ENCODE measurements around the gene GDPD4. TPM values are rescaled to one million over a fixed set of nuclear protein-coding genes. Genes with fewer than 3 reads are reported as not detected.

Gene GDPD4
- total RNA-seq, 2 donors from 2014 or later, result not detected

DNA sequence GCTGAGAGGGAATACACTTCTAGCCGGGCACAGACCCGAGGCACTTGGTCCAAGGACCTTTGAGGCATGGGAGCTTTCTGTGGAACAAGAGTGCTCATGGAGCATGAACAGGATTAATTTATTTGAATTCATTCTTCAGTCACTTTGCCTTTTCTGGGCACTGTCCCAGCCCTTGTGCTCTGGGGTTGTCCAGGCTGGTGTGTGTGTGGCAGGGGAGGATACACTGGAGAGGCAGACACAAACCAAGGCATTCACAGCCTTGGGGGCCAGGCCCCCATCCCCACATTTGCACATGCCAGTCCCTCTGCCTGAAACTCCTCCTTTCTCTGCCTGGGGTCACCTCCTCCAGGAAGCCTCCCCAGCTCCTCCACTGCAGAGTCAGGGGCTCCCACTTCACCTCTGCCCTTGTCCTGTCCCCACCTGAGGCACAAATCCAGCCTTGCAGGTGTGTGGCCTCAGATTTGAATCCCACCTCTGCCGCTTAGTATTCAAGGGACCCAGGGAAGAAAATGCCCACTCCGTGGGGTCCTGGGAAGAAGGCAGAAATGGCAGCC lies 118.0 kb downstream of the GDPD4 start:
- DNase-seq (ENCODE audit: low spot score) (no peak), ATAC-seq (no peak)
- H3K27ac Mint-ChIP-seq, result no peak overlapping the region
- H3K27me3 Mint-ChIP-seq, result no peaks in the 10 kb centered on the region
- no peaks in the 10 kb centered on the region for H3K9me3 Mint-ChIP-seq
- peaks cover 0 to 6% of the 10 kb centered on the region in 2 donors for H3K4me1 Mint-ChIP-seq (ENCODE audit: low read depth in 2 of 2)
- H3K4me3 Mint-ChIP-seq, result no peak overlapping the region
- no peaks in the 10 kb centered on the region for H3K36me3 Mint-ChIP-seq

DNA sequence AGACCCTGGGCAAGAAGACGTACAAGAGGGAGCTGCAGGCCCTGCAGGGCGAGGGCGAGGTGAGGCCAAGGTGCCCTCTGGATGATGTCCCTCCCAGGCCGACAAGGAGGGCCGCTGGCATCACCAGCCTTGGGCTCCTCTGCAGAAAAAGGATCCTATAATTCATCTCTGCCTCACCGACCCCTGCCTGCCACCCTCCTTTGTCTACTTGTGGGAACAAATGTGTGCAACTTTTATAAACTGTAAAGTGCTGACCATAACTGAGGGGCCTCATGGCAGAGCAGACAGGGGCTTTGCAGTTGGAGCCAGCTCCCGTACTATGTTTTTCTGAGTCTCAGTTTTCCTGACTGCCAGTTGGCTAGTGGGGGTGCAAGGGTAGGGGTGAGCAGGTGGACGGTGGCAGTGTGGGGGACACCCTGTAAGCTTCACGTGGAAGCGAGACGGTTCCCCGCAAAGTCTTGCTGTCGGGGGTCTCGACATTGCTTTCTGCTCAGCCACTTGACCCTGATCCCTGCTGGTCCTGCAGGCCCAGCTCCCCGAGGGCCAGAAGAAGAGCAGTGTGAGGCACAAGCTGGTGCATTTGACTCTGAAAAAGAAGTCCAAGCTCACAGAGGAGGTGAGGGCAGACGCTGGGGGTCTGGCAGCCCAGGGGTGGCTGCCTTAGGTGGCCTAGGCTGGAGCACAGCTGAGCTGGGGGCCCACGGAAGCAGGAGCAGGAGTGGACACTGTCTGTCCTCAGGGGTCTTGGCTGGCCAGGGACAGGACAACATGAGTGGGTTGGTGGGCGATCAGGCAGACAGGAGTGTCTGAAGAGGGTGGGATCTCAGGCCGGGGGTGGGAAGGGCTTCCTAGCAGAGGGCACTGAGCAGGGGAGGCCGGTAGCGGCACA lies 118.7 kb downstream of the GDPD4 start:
- Mint-ChIP-seq H3K36me3 (no peaks in the 10 kb centered on the region), H3K27ac (no peak overlapping the region), H3K27me3 (no peaks in the 10 kb centered on the region), H3K4me1 (ENCODE audit: low read depth in 2 of 2) (peaks cover 0 to 6% of the 10 kb centered on the region in 2 donors), H3K9me3 (no peaks in the 10 kb centered on the region), H3K4me3 (no peak overlapping the region)
- ATAC-seq, result no peak
- DNase-seq (ENCODE audit: low spot score), result no peak

DNA sequence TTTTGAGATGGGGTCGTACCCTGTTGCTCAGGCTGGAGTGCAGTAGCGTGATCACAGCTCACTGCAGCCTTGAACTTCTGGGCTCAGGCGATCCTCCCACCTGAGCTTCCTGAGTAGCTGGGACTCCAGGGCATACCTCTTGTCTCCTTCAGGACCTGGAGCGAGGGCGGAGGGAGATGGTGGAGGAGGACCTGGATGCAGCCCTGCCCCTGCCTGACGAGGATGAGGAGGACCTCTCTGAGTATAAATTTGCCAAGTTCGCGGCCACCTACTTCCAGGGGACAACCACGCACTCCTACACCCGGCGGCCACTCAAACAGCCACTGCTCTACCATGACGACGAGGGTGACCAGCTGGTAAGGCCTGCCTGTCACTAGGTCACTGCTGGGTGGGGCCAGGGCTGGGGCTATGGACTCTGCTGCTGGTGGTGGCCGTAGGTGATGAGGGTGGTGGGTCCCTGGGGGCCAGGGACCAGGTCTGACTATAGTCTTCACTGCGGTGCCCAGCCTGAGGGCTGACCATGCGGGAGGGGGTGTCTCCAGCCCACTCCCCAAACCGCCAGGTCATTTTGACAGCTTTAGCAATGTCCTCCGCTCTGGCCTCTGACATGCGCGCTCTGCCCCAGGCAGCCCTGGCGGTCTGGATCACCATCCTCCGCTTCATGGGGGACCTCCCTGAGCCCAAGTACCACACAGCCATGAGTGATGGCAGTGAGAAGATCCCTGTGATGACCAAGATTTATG lies 119.5 kb downstream of the GDPD4 start:
- Mint-ChIP-seq H3K4me1 (ENCODE audit: low read depth in 2 of 2) (peaks cover 0 to 4% of the 10 kb centered on the region in 2 donors), H3K4me3 (no peak overlapping the region), H3K9me3 (no peaks in the 10 kb centered on the region), H3K27me3 (no peaks in the 10 kb centered on the region), H3K36me3 (no peaks in the 10 kb centered on the region), H3K27ac (no peak overlapping the region)
- DNase-seq (ENCODE audit: low spot score), result no peak
- no peak for ATAC-seq

DNA sequence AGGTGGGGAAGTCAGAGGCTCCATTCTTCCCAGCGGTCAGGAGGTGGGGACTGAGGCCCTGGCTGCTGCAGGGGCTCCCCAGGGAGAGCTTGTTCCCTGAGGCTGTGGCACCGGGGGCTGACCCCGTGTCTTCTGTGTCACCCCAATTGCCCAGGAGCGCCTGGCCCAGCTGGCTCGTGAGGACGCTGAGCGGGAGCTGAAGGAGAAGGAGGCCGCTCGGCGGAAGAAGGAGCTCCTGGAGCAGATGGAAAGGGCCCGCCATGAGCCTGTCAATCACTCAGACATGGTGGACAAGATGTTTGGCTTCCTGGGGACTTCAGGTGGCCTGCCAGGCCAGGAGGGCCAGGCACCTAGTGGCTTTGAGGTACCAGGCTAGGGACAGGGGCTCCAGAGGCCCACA lies 120.3 kb downstream of the GDPD4 start:
- H3K36me3 Mint-ChIP-seq, result no peaks in the 10 kb centered on the region
- ATAC-seq (no peak), DNase-seq (ENCODE audit: low spot score) (no peak)
- H3K27ac Mint-ChIP-seq, result no peak overlapping the region
- H3K9me3 Mint-ChIP-seq, result no peaks in the 10 kb centered on the region
- no peak overlapping the region for H3K4me3 Mint-ChIP-seq
- H3K27me3 Mint-ChIP-seq, result no peaks in the 10 kb centered on the region
- H3K4me1 Mint-ChIP-seq (ENCODE audit: low read depth in 2 of 2), result no peaks in the 10 kb centered on the region

DNA sequence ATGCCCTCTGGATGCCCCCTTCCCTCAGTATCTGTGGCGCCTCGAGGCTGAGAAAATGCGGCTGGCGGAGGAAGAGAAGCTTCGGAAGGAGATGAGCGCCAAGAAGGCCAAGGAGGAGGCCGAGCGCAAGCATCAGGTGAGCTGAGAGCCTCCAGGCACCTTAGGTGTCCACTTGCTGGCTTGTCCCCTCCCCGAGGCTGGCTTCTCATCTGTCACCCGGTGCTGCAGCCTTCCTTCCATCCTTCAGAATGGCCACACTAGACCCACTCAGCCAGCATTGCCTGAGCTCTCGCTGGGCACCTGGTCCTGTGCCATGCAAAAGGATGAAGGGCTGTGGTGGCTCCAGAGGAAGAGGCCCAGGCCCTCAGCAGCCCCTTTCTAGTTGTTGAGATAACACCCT lies 121.1 kb downstream of the GDPD4 start:
- no peaks in the 10 kb centered on the region for H3K36me3 Mint-ChIP-seq
- H3K4me3 Mint-ChIP-seq, result no peak overlapping the region
- H3K27ac Mint-ChIP-seq, result no peak overlapping the region
- DNase-seq (ENCODE audit: low spot score) (no peak), ATAC-seq (no peak)
- H3K27me3 Mint-ChIP-seq, result no peaks in the 10 kb centered on the region
- H3K4me1 Mint-ChIP-seq (ENCODE audit: low read depth in 2 of 2), result no peaks in the 10 kb centered on the region
- no peaks in the 10 kb centered on the region for H3K9me3 Mint-ChIP-seq

DNA sequence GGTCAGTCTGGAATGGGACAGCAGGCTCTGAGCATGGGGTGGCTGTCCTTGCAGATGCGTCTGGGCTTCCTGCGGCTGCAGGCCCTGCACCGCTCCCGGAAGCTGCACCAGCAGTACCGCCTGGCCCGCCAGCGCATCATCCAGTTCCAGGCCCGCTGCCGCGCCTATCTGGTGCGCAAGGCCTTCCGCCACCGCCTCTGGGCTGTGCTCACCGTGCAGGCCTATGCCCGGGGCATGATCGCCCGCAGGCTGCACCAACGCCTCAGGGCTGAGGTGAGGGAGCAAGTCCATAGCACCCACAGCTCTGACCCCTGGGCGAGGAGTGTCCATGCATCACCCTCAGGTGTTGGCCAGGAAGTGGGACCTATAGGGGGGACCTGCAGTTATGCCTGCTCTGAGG lies 121.8 kb downstream of the GDPD4 start:
- no peak for DNase-seq (ENCODE audit: low spot score)
- no peak overlapping the region for H3K4me3 Mint-ChIP-seq
- no peaks in the 10 kb centered on the region for H3K36me3 Mint-ChIP-seq
- H3K9me3 Mint-ChIP-seq, result no peaks in the 10 kb centered on the region
- no peak overlapping the region for H3K27ac Mint-ChIP-seq
- ATAC-seq, result no peak
- H3K4me1 Mint-ChIP-seq (ENCODE audit: low read depth in 2 of 2), result no peaks in the 10 kb centered on the region
- H3K27me3 Mint-ChIP-seq, result no peaks in the 10 kb centered on the region

DNA sequence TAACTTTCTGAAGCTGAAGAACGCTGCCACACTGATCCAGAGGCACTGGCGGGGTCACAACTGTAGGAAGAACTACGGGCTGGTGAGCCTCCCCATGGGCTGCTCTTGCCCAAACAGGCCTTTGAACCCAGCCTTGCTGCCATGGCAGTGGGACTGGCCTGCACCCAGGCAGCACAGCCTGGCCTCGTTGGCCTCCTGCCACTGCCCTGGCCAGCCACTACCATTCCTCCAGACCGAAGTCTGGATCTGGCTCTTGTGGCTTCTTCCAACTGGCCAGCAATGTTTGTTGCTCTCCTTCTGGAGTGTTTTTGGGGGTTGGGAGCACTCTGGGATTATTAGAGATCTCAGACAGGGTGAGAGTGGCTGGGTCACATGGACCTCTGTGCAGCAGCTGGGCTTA lies 122.4 kb downstream of the GDPD4 start:
- Mint-ChIP-seq H3K4me1 (ENCODE audit: low read depth in 2 of 2) (no peaks in the 10 kb centered on the region), H3K27ac (no peak overlapping the region), H3K27me3 (no peaks in the 10 kb centered on the region), H3K36me3 (no peaks in the 10 kb centered on the region), H3K4me3 (no peak overlapping the region), H3K9me3 (no peaks in the 10 kb centered on the region)
- no peak for DNase-seq (ENCODE audit: low spot score)
- ATAC-seq, result no peak

DNA sequence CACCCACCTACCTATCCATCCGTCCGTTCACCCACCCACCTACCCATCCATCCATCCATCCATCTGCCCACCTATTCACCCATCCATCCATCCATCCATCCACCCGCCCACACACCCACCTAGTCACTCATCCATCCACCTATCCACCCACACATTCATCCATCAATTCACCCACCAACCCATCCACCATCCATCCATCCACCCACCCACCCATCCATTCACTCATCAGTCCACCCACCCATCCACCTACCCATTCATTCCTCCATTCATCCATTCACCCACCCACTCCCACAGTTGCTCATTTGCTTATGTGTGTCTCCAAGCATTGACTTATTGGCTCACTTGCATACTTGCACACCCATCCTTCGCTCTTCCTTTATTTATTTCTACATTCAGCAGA lies 123.3 kb downstream of the GDPD4 start:
- no peaks in the 10 kb centered on the region for H3K4me1 Mint-ChIP-seq (ENCODE audit: low read depth in 2 of 2)
- ATAC-seq (no peak), DNase-seq (ENCODE audit: low spot score) (no peak)
- no peak overlapping the region for H3K27ac Mint-ChIP-seq
- H3K27me3 Mint-ChIP-seq, result no peaks in the 10 kb centered on the region
- no peaks in the 10 kb centered on the region for H3K9me3 Mint-ChIP-seq
- no peaks in the 10 kb centered on the region for H3K36me3 Mint-ChIP-seq
- H3K4me3 Mint-ChIP-seq, result no peak overlapping the region

DNA sequence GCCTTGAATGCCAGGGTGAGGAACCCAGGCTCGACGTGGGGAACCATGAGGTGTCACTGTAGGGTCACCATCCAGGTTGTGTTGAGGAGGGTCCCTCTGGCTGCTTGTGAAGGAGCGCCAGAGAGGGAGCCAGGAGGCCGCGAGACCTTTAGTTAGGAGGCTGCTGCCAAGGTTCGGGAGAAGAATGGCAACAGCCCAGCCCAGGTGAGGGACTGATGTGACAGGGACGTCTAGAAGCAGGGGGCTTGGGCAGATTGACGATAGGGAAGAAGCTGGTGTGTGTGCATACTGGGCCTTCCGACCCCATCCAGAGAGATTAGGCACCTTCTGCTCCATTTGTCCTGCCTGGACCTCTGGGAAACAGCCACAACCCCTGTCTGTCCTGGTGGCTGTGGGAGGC lies 124.5 kb downstream of the GDPD4 start:
- no peak overlapping the region for H3K4me3 Mint-ChIP-seq

DNA sequence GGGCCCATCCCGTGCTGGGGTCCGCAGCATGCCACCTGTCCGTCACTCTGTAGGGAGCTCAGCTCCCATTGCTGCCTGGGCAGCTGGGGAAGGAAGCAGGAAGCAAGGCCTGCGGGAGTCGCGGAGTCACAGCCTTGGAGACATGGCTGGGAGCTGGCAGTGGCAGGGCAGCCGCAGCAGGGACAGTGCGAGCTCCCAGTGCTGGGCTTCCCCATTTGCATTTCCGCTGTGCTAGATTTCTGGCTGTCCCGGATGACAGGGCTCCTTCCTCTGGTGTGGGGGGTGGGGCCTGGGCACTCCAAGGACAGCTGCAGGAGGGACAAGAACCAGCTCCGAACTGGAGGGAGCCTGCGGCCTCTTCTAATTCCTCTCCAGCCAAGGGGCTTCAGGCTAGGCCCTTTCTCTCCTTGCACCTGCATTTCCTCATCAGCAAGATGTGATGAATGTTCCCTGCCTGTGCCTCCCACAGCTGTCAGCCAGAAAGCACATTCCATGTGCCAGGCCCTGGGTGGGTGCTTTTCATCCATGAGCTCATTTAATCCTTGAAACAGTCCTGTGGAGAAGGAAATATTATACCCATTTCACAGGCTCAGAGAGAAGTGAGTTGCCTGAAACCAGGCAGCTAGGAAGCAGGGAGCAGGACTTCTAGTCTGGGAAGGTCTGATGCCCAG lies 125.5 kb downstream of the GDPD4 start:
- no peak overlapping the region for H3K27ac Mint-ChIP-seq
- no peak for ATAC-seq
- no peaks in the 10 kb centered on the region for H3K27me3 Mint-ChIP-seq
- H3K36me3 Mint-ChIP-seq, result no peaks in the 10 kb centered on the region
- H3K4me1 Mint-ChIP-seq (ENCODE audit: low read depth in 2 of 2), result no peaks in the 10 kb centered on the region
- no peak overlapping the region for H3K4me3 Mint-ChIP-seq
- no peaks in the 10 kb centered on the region for H3K9me3 Mint-ChIP-seq
- no peak for DNase-seq (ENCODE audit: low spot score)

More for the DNA sequence above, 124.5 kb downstream of the GDPD4 start:
- no peaks in the 10 kb centered on the region for H3K9me3 Mint-ChIP-seq
- H3K27me3 Mint-ChIP-seq, result no peaks in the 10 kb centered on the region
- H3K4me1 Mint-ChIP-seq (ENCODE audit: low read depth in 2 of 2), result no peaks in the 10 kb centered on the region
- DNase-seq (ENCODE audit: low spot score) (no peak), ATAC-seq (no peak)
- H3K27ac Mint-ChIP-seq, result no peak overlapping the region
- H3K36me3 Mint-ChIP-seq, result no peaks in the 10 kb centered on the region

DNA sequence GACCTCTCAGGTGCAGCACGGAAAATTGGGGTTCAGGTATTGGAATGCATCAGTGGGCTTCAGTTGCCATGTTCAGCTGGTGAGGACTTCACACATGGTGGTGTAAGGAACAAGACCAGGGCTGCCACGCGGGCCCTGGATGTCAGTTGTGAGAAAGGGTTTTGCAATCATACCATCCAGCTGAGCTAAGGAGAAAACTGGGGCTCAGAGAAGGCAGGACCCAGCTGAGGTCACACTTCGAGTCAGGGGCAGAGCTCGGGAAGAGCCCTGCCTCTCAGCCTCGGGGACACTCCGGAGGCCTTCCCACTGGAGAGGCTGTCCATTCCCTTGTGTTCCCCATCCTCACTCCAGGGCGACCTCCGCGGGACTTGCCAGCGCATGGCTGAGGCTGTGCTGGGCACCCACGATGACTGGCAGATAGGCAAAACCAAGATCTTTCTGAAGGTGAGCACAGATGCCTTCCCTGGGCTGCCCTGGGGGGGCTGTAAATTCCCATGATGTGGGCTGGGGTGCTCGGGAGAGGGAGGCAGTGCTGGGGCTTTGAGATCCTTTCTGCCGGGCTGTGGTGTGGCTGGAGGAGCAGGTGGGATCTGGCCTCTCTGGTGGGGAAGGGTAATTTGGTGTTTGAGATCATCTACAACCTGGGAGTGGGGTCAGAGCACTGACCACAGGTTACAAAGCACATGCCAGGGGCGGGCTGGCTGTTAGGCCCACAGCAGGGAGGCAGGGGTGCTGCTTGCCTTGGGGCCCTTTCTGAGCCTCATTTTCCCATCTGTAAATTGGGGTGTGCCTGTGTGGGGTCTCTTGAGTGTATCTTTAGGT lies 126.3 kb downstream of the GDPD4 start:
- H3K27ac Mint-ChIP-seq, result no peak overlapping the region
- no peak for ATAC-seq
- no peaks in the 10 kb centered on the region for H3K36me3 Mint-ChIP-seq
- no peaks in the 10 kb centered on the region for H3K9me3 Mint-ChIP-seq
- no peaks in the 10 kb centered on the region for H3K27me3 Mint-ChIP-seq
- H3K4me3 Mint-ChIP-seq, result no peak overlapping the region
- no peak for DNase-seq (ENCODE audit: low spot score)
- no peaks in the 10 kb centered on the region for H3K4me1 Mint-ChIP-seq (ENCODE audit: low read depth in 2 of 2)

DNA sequence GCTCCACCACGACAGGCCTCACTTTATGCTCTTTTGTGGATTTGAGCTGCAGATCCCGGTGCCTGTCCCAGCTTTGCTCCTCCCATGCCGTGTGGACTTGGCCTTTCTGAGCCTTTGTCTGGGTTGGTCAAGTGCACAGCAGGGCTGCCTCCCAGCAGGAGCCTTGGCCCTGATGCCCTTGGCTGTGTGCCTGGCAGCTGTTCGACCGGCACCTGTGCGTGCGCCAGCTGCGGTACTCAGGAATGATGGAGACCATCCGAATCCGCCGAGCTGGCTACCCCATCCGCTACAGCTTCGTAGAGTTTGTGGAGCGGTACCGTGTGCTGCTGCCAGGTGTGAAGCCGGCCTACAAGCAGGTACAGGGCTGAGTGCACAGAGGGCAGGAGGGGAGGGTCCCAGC lies 126.9 kb downstream of the GDPD4 start:
- ATAC-seq, result no peak
- no peak overlapping the region for H3K4me3 Mint-ChIP-seq
- H3K27ac Mint-ChIP-seq, result no peak overlapping the region
- H3K27me3 Mint-ChIP-seq, result no peaks in the 10 kb centered on the region
- H3K4me1 Mint-ChIP-seq (ENCODE audit: low read depth in 2 of 2), result no peaks in the 10 kb centered on the region
- no peaks in the 10 kb centered on the region for H3K9me3 Mint-ChIP-seq
- no peak for DNase-seq (ENCODE audit: low spot score)
- no peaks in the 10 kb centered on the region for H3K36me3 Mint-ChIP-seq

DNA sequence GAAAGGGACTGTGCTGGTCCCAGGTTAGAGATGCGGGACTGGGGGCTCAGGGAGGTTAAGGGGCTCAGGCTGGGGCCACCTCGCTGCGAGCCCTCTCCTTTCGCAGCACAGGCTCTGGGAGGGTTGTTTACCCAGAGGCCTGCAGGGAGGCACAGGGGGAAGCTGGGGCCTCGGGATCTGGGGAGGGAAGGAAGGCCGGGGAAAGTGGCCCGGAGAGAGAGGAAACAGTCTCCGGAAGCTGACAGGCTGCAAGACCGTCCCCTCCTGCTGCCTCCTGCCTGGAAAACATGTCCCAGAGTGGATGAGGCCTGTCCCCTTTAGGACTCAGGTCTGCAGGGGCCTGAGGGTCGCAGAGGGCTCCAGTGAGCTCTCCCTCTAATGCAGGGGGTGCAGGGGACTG lies 128.0 kb downstream of the GDPD4 start:
- H3K4me1 Mint-ChIP-seq (ENCODE audit: low read depth in 2 of 2), result no peaks in the 10 kb centered on the region
- H3K9me3 Mint-ChIP-seq, result no peaks in the 10 kb centered on the region
- no peak for DNase-seq (ENCODE audit: low spot score)

More for the DNA sequence above, 128.0 kb downstream of the GDPD4 start:
- no peaks in the 10 kb centered on the region for H3K36me3 Mint-ChIP-seq
- ATAC-seq, result no peak
- no peaks in the 10 kb centered on the region for H3K27me3 Mint-ChIP-seq
- H3K27ac Mint-ChIP-seq, result no peak overlapping the region
- H3K4me3 Mint-ChIP-seq, result no peak overlapping the region
